Caco-2 (cell line): ENCODE measurements around the gene NDUFA3. TPM values are rescaled to one million over a fixed set of nuclear protein-coding genes. Genes with fewer than 3 reads are reported as not detected.

Source experiments
- BruUV-seq: library from RNA; stranded (reverse); fragments of 400-500 nt; replicated peaks from 2 replicates; lab custom pipeline; 2021; lab: Mats Ljungman, UMichigan
- CTCF ChIA-PET: fragments of 300-600 bp; sonication (Branson Sonifier 250); formaldehyde crosslinking; loops from one replicate; lab custom pipeline; 2022; ENCODE audit warnings: antibody characterized with exemption; lab: Charles Lee
- POLR2A ChIA-PET: fragments of 300-600 bp; sonication (Branson Sonifier 250); formaldehyde crosslinking; loops from one replicate; lab custom pipeline; 2022; ENCODE audit warnings: antibody characterized with exemption; lab: Charles Lee
- DNase-seq, 2 experiments: peaks; one replicate each; pipeline versions ENCODE4 v3.0.0 to v3.0.0-alpha.2; 2020 to 2022
- H3K27me3 ChIP-seq: replicated peaks from 2 replicates; pipeline ENCODE4 v1.6.0; 2011; ENCODE audit warnings: low read length; ENCODE audit not compliant: control insufficient read depth, insufficient read depth
- H3K36me3 ChIP-seq: 2 replicates; pipeline ENCODE4 v1.5.1; 2011; ENCODE audit warnings: low read length; ENCODE audit not compliant: control insufficient read depth, insufficient read depth
- H3K4me1 ChIP-seq: fragments of 250-450 bp; sonication (Bioruptor Pico); 2 replicates; pipeline ENCODE4 v1.5.1; 2020; ENCODE audit warnings: mild to moderate bottlenecking
- H3K4me3 ChIP-seq: 2 replicates; pipeline ENCODE4 v1.5.1; 2011; ENCODE audit warnings: low read depth, mild to moderate bottlenecking, control low read depth, low read length
- H3K9me3 ChIP-seq: fragments of 250-450 bp; sonication (Bioruptor Pico); 2 replicates; pipeline ENCODE4 v1.5.1; 2020; ENCODE audit warnings: mild to moderate bottlenecking, moderate library complexity
- H3K27ac Mint-ChIP-seq: one replicate; pipeline ENCODE4 v1.8.0; 2022; ENCODE audit warnings: mixed read lengths; ENCODE audit not compliant: unreplicated experiment
- H3K27me3 Mint-ChIP-seq: one replicate; pipeline ENCODE4 v1.8.0; 2022; ENCODE audit warnings: mixed read lengths; ENCODE audit not compliant: insufficient read depth, unreplicated experiment
- H3K36me3 Mint-ChIP-seq: one replicate; pipeline ENCODE4 v1.8.0; 2022; ENCODE audit warnings: mild to moderate bottlenecking, mixed read lengths; ENCODE audit not compliant: insufficient read depth, unreplicated experiment
- H3K4me1 Mint-ChIP-seq: one replicate; pipeline ENCODE4 v1.8.0; 2022; ENCODE audit warnings: low read depth, mixed read lengths; ENCODE audit not compliant: unreplicated experiment
- H3K4me3 Mint-ChIP-seq: one replicate; pipeline ENCODE4 v1.8.0; 2022; ENCODE audit warnings: mild to moderate bottlenecking, moderate library complexity, mixed read lengths; ENCODE audit not compliant: unreplicated experiment
- H3K9me3 Mint-ChIP-seq: one replicate; pipeline ENCODE4 v1.8.0; 2022; ENCODE audit warnings: mixed read lengths; ENCODE audit not compliant: unreplicated experiment
- intact Hi-C: fragments of 100-400 bp; cut with micrococcal nuclease; formaldehyde crosslinking; loops from one replicate; pipeline ENCODE4 v1.10.0; 2022; ENCODE audit not compliant: unreplicated experiment
- total RNA-seq: library from RNA; stranded (reverse); gene quantifications from 2 replicates; pipeline ENCODE4 v1.2.3, GENCODE V29; 2022
- TF ChIP-seq, protein P1 (sequence below), 2 experiments: fragments of 200-600 bp in 1 of 2; IDR thresholded peaks; 1 replicate in 1 of 2; 2 replicates in 1 of 2; pipeline versions ENCODE4 v1.5.1 to v1.8.0; 2011 to 2022; ENCODE audit warnings: antibody characterized with exemption in 1 of 2, control low read depth in 1 of 2, inconsistent platforms in 1 of 2, low read depth in 1 of 2, low read length in 1 of 2, mild to moderate bottlenecking in 1 of 2, moderate library complexity in 1 of 2; ENCODE audit not compliant: insufficient read depth in 1 of 2, severe bottlenecking in 1 of 2, unreplicated experiment in 1 of 2

NDUFA3 gene
- total RNA-seq, 1 experiment from 2014 or later: 185 TPM

DNA sequence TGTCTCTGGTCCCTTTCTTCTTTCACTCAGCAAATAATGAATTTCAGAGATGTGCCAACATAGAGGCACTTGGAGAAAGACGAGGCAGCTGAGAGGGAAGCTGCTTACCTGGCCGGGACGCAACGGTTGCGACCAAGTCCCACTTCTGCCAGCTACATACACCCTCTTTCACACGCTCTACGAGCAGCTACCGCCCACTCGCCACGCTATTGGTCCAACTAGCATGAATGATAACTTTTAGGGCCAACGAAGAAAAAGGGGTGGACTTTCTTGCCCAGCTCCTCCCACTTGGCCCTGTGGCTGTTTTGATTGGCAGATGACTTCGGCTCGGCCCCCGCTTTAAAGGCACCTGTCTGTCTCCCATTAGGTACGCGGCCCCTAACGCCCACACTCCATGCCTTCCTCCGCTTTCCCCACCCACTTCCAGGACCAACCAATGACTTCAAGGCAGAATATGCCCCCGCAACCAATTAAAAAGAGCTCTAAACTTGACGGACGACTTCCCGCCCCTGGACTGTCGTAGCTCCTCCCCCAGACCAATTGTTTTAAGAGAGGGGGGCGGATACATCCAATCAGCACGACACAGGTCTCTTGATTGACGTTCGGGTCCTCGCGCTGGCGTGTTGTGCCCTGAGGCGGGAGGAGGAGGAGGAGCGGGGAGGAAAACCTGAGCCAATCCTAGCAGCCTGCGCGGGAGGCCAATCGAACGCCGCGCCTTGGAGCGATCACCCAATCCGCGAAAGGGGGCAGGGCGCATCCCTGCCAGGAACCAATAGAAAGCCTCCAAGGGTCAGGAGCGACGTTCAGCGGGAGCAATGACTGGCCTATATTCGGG lies 34.4 kb downstream of the NDUFA3 start:
- ChIA-PET CTCF (interaction anchor here (0.6 to 1.8 kb wide), 14 partner anchors 14 to 344 kb away, joined by 3 to 16 read pairs (median 5); partner anchors contain the start of genes LENG1, MBOAT7, PRKCG and PRPF31), POLR2A (interaction anchor here (0.5 to 2.2 kb wide), 23 partner anchors 9 to 1413 kb away, joined by 3 to 58 read pairs (median 4); partner anchors contain the start of genes LENG1, LENG9, MBOAT7 and MYADM)
- H3K9me3 ChIP-seq: no peaks in the 10 kb centered on the region
- H3K36me3 Mint-ChIP-seq: peaks cover 46% of the 10 kb centered on the region
- no peaks in the 10 kb centered on the region for H3K9me3 Mint-ChIP-seq
- peaks cover 9% of the 10 kb centered on the region for H3K4me1 ChIP-seq
- 0 out of 2 replicates have a peak, but pooled peaks cover 1% of the 10 kb centered on the region for H3K36me3 ChIP-seq
- H3K4me3 Mint-ChIP-seq: peak overlapping the region; percentile 88
- TF ChIP-seq, protein P1, sequence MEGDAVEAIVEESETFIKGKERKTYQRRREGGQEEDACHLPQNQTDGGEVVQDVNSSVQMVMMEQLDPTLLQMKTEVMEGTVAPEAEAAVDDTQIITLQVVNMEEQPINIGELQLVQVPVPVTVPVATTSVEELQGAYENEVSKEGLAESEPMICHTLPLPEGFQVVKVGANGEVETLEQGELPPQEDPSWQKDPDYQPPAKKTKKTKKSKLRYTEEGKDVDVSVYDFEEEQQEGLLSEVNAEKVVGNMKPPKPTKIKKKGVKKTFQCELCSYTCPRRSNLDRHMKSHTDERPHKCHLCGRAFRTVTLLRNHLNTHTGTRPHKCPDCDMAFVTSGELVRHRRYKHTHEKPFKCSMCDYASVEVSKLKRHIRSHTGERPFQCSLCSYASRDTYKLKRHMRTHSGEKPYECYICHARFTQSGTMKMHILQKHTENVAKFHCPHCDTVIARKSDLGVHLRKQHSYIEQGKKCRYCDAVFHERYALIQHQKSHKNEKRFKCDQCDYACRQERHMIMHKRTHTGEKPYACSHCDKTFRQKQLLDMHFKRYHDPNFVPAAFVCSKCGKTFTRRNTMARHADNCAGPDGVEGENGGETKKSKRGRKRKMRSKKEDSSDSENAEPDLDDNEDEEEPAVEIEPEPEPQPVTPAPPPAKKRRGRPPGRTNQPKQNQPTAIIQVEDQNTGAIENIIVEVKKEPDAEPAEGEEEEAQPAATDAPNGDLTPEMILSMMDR (IDR thresholded peaks at IDR 0.05; ENCODE audit: insufficient read depth in 1 of 2, low read depth in 1 of 2, low read length in 1 of 2, severe bottlenecking in 1 of 2, unreplicated experiment in 1 of 2): no peak
- H3K27me3 ChIP-seq: no peaks in the 10 kb centered on the region
- peak; percentile 100 for DNase-seq
- peak overlapping the region; percentile 82 for H3K27ac Mint-ChIP-seq
- H3K4me3 ChIP-seq: peak overlapping the region; percentile 96
- H3K4me1 Mint-ChIP-seq: peaks cover 14% of the 10 kb centered on the region
- intact Hi-C loops: loop anchor here (1.0 to 5.0 kb wide), 6 partner anchors 22 to 270 kb away; partner anchors contain the start of genes LENG1, MYADM, NDUFA3 and PRPF31
- H3K27me3 Mint-ChIP-seq: no peaks in the 10 kb centered on the region
- no TSS peak for BruUV-seq

DNA sequence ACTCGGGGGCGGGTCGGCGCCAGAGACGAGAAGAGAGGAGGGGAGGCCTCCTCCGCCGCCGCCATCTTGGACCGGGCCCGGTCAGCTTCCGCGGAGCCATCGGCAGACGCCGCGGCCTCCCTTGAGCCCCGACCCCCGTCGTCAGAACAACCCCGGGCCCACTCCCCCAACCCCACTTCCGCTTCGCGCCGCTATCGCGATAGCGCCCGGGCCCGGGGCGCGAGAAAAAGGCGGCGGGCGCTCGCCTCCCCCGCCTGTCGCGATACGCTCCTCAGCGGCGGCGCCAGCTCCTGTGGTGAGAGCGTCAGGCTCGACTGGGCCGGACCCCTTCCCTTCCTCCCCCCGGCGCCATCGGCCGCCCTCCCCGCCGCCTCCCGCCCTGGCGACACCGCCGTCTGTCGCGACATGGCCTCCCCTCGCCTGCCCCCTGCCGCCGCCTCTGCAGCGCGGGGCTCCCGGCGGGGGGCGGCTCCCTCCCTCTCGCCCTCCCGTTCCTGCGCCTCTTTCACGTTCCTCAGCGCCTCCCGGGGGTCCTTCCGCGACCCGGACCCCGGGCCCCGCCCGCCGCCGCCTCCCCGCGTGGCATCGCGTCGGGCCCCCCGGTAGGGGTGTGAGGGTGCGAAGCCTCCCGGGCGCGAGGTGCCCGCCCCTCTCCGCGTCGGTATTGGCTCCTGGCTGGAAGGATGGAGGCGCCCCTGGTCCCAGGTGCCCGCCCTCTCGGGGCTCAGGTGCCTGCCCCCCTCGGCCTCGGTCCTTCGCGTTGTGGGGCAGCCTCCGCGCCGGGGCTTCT lies 35.2 kb downstream of the NDUFA3 start, which contains the start of gene CNOT3:
Gene CNOT3 (plus strand): TSS at position 64 of the 790 bp plus-strand sequence. CDS start 5,217 bp downstream, outside the sequence.
- Histone ChIP-seq H3K36me3 (0 out of 2 replicates have a peak, but pooled peaks cover 1% of the 10 kb centered on the region), H3K4me3 (peak within 1 kb of the TSS; percentile 96), H3K27me3 (no peaks in the 10 kb centered on the region), H3K4me1 (peaks cover 9% of the 10 kb centered on the region), H3K9me3 (no peaks in the 10 kb centered on the region)
- ChIA-PET POLR2A (interaction anchor here (0.6 to 2.2 kb wide), 19 partner anchors 8 to 1412 kb away, joined by 3 to 58 read pairs (median 6); partner anchors contain the start of genes LENG1, LENG9, MBOAT7 and MYADM), CTCF (interaction anchor here (0.9 to 1.8 kb wide), 12 partner anchors 14 to 345 kb away, joined by 3 to 16 read pairs (median 6); partner anchors contain the start of genes LENG1, MBOAT7, PRKCG and PRPF31)
- Mint-ChIP-seq H3K27me3 (no peaks in the 10 kb centered on the region), H3K27ac (peak within 1 kb of the TSS; percentile 82), H3K4me3 (peak within 1 kb of the TSS; percentile 88), H3K4me1 (peaks cover 14% of the 10 kb centered on the region), H3K9me3 (no peaks in the 10 kb centered on the region), H3K36me3 (peaks cover 54% of the 10 kb centered on the region)
- BruUV-seq: no TSS peak
- intact Hi-C loops: loop anchor here (1.0 to 5.0 kb wide), 6 partner anchors 21 to 271 kb away; partner anchors contain the start of genes LENG1, MYADM, NDUFA3 and PRPF31
- TF ChIP-seq, protein P1 (IDR thresholded peaks at IDR 0.05; ENCODE audit: insufficient read depth in 1 of 2, low read depth in 1 of 2, low read length in 1 of 2, severe bottlenecking in 1 of 2, unreplicated experiment in 1 of 2): no peak
- no peak for DNase-seq
